Upper lobe of right lung (tissue), 1 donor: ENCODE measurements around the gene KCNJ9. TPM values are rescaled to one million over a fixed set of nuclear protein-coding genes. Genes with fewer than 3 reads are reported as not detected.

Source experiments
- ATAC-seq: fragments of 200-7000 bp; cut with Tn5 transposase; one replicate; pipeline ENCODE4 v1.9.1; 2020; ENCODE audit warnings: mild to moderate bottlenecking, moderate library complexity
- DNase-seq: peaks from one replicate; pipeline ENCODE4 v3.0.0-alpha.2; 2020
- H3K27ac ChIP-seq: fragments of 200-600 bp; one replicate; pipeline ENCODE4 v1.8.0; 2022
- H3K27me3 ChIP-seq: fragments of 200-600 bp; one replicate; pipeline ENCODE4 v1.8.0; 2022; ENCODE audit warnings: mild to moderate bottlenecking
- H3K36me3 ChIP-seq: fragments of 200-600 bp; one replicate; pipeline ENCODE4 v1.8.0; 2022
- H3K4me1 ChIP-seq: fragments of 200-600 bp; one replicate; pipeline ENCODE4 v1.8.0; 2022
- H3K4me3 ChIP-seq: fragments of 200-600 bp; one replicate; pipeline ENCODE4 v1.8.0; 2022; ENCODE audit warnings: mild to moderate bottlenecking
- H3K9me3 ChIP-seq: fragments of 200-600 bp; one replicate; pipeline ENCODE4 v1.8.0; 2022
- CTCF ChIP-seq: fragments of 200-600 bp; IDR thresholded peaks from one replicate; pipeline ENCODE4 v1.8.0; 2022; ENCODE audit warnings: antibody characterized with exemption
- intact Hi-C: fragments of 100-400 bp; cut with DNase I; formaldehyde crosslinking; loops from one replicate; pipeline ENCODE4 v1.11.0; 2022
- total RNA-seq: library from RNA; stranded (reverse); fragmentation: NEBNext Ultra II Directional; extraction: Animal tissue kit (Norgen Biotek cat#: 25700); gene quantifications from one replicate; pipeline ENCODE4 v1.2.1, GENCODE V29; 2021
- donor health status: DM: no; HTN: yes; CAD: no; lungs with severe emphysema.

KCNJ9 gene
- total RNA-seq, 1 donor from 2014 or later: not detected

DNA sequence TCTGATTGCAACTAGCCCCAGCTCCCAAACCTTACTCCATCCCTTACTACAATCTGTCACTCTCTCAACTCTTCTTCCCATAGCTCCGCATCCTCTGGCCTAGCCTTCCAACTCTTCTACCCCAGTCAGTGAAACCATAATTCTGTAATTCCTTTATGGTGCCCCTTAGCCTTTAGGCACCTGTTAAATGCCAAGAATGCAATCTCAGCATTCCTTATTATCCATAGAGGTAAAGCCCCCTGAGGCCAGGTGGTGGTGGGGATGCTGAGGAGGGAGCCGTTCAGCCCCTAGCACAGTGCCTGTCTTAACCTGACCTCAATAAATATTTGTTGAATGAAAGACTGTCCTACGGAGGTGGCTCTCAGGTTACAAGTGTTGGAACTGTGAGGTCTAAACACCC lies 48.2 kb downstream of the KCNJ9 start:
- DNase-seq: peak; percentile 15

GRCh38 chr1:160129966-160130365 lies 48.6 kb downstream of the KCNJ9 start:
- no peak for TF ChIP-seq CTCF
- H3K27ac ChIP-seq: no peak overlapping the region
- intact Hi-C loops: no loop called here
- ATAC-seq (no peak), DNase-seq (peak; percentile 39)
- no peaks in the 10 kb centered on the region for H3K36me3 ChIP-seq
- no peaks in the 10 kb centered on the region for H3K9me3 ChIP-seq
- H3K4me3 ChIP-seq: no peak overlapping the region
- no peaks in the 10 kb centered on the region for H3K27me3 ChIP-seq
- peaks cover 5% of the 10 kb centered on the region for H3K4me1 ChIP-seq

More for the DNA sequence above, 48.2 kb downstream of the KCNJ9 start:
- Histone ChIP-seq H3K27ac (no peak overlapping the region), H3K4me1 (peaks cover 7% of the 10 kb centered on the region), H3K27me3 (no peaks in the 10 kb centered on the region), H3K36me3 (no peaks in the 10 kb centered on the region), H3K4me3 (no peak overlapping the region), H3K9me3 (no peaks in the 10 kb centered on the region)
- intact Hi-C loops: no loop called here
- no peak for ATAC-seq
- no peak for TF ChIP-seq CTCF

- no peaks in the 10 kb centered on the region for H3K4me1 ChIP-seq
- intact Hi-C loops: no loop called here
- no peaks in the 10 kb centered on the region for H3K36me3 ChIP-seq
These were observed 49.1 kb downstream of the KCNJ9 start for GRCh38 chr1:160130486-160130885.

DNA sequence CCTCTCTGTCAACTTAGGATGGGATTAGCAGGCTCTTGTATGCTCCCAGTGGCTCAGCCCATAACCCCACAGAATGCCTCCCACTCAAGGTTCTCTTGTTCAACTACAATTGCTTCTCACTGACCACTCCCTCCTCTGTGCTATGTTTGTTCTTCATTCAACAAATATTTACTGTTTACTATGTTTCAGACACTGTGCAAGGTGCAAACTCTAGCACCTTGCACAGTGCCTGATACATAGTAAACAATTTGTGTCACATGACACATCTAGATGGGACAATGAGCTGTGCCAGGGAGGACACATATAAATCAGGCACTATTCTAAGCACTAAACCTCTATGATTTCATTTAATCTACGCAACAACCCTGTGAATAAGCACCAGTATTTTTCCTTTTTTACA lies 49.6 kb downstream of the KCNJ9 start:
- H3K27me3 ChIP-seq: no peaks in the 10 kb centered on the region
- intact Hi-C loops: no loop called here
- no peaks in the 10 kb centered on the region for H3K9me3 ChIP-seq
- no peak overlapping the region for H3K27ac ChIP-seq
- no peak overlapping the region for H3K4me3 ChIP-seq
- DNase-seq (no peak), ATAC-seq (no peak)
- TF ChIP-seq CTCF: no peak
- H3K36me3 ChIP-seq: no peaks in the 10 kb centered on the region
- no peaks in the 10 kb centered on the region for H3K4me1 ChIP-seq

More at GRCh38 chr1:160130486-160130885, 49.1 kb downstream of the KCNJ9 start:
- Histone ChIP-seq H3K27me3 (no peaks in the 10 kb centered on the region), H3K9me3 (no peaks in the 10 kb centered on the region), H3K4me3 (no peak overlapping the region), H3K27ac (no peak overlapping the region)
- no peak for TF ChIP-seq CTCF
- DNase-seq (peak; percentile 27), ATAC-seq (no peak)

- H3K27ac ChIP-seq: no peak overlapping the region
- no peak overlapping the region for H3K4me3 ChIP-seq
- no peak for TF ChIP-seq CTCF
- no peaks in the 10 kb centered on the region for H3K4me1 ChIP-seq
- no peaks in the 10 kb centered on the region for H3K27me3 ChIP-seq
- H3K36me3 ChIP-seq: no peaks in the 10 kb centered on the region
- DNase-seq (peak; percentile 38), ATAC-seq (peak; percentile 62)
- intact Hi-C loops: no loop called here
- H3K9me3 ChIP-seq: no peaks in the 10 kb centered on the region
These were observed 50.6 kb downstream of the KCNJ9 start for GRCh38 chr1:160131803-160132565.
